SJSA1 (cell line): Measurements from ENCODE around the gene TNFAIP1. TPM values are rescaled to one million over a fixed set of nuclear protein-coding genes. Genes with fewer than 3 reads are reported as not detected.

ENCODE experiments used
- DNase-seq, 2 experiments: peaks; one replicate each; pipeline ENCODE4 v3.0.0-alpha.2; 2015 to 2020; ENCODE audit warnings: low spot score in 2 of 2, low read depth in 1 of 2
- H3K27ac ChIP-seq: fragments of 250-450 bp; sonication (Bioruptor Pico); 2 replicates; pipeline ENCODE4 v1.5.1; 2020; ENCODE audit warnings: mild to moderate bottlenecking, moderate library complexity
- H3K27me3 ChIP-seq: fragments of 250-450 bp; sonication (Bioruptor Pico); replicated peaks from 2 replicates; pipeline ENCODE4 v1.5.1; 2020; ENCODE audit warnings: mild to moderate bottlenecking, moderate library complexity
- H3K36me3 ChIP-seq: fragments of 250-450 bp; sonication (Bioruptor Pico); 2 replicates; pipeline ENCODE4 v1.5.1; 2020; ENCODE audit warnings: mild to moderate bottlenecking
- H3K4me1 ChIP-seq: fragments of 250-450 bp; sonication (Bioruptor Pico); replicated peaks from 2 replicates; pipeline ENCODE4 v1.6.1; 2021; ENCODE audit warnings: mild to moderate bottlenecking
- H3K4me3 ChIP-seq: fragments of 250-450 bp; sonication (Bioruptor Pico); 2 replicates; pipeline ENCODE4 v1.5.1; 2020; ENCODE audit warnings: mild to moderate bottlenecking
- H3K9me3 ChIP-seq: fragments of 250-450 bp; sonication (Bioruptor Pico); replicated peaks from 2 replicates; pipeline ENCODE4 v1.5.1; 2020; ENCODE audit warnings: mild to moderate bottlenecking
- total RNA-seq: library from RNA; depleted of rRNA; stranded (reverse); fragments of >200 nt; shearing (Covaris generic); gene quantifications from 2 replicates; pipeline ENCODE4 v1.2.3, GENCODE V29; 2014

TNFAIP1 gene
- total RNA-seq, 1 experiment from 2014 or later: 30.0 TPM

DNA sequence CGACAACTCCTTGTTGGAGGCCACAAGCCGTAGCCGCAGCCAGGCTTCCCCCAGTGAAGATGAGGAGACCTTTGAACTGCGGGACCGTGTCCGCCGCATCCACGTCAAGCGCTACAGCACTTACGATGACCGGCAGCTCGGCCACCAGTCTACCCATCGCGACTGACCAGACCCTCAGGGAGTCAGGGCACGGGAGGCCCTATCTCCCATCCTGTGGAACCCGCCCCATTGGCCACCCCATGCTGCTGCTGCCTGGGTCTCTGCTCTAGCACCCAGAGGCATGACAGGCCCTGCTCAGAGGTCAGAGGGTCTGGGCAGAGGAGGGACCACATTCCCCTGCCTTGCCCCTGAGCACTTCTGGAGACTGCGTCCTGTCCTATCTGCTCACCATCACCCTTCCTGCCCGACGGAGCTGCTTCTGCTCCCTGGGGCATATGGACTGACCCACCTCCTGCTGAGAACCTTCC is 8.9 kb downstream of the TNFAIP1 start:
- Histone ChIP-seq H3K9me3 (no peaks in the 10 kb centered on the region), H3K27me3 (no peaks in the 10 kb centered on the region), H3K27ac (no peak overlapping the region), H3K4me3 (no peak overlapping the region), H3K4me1 (peaks cover 15% of the 10 kb centered on the region), H3K36me3 (peaks cover 90% of the 10 kb centered on the region)
- no peak for DNase-seq

DNA sequence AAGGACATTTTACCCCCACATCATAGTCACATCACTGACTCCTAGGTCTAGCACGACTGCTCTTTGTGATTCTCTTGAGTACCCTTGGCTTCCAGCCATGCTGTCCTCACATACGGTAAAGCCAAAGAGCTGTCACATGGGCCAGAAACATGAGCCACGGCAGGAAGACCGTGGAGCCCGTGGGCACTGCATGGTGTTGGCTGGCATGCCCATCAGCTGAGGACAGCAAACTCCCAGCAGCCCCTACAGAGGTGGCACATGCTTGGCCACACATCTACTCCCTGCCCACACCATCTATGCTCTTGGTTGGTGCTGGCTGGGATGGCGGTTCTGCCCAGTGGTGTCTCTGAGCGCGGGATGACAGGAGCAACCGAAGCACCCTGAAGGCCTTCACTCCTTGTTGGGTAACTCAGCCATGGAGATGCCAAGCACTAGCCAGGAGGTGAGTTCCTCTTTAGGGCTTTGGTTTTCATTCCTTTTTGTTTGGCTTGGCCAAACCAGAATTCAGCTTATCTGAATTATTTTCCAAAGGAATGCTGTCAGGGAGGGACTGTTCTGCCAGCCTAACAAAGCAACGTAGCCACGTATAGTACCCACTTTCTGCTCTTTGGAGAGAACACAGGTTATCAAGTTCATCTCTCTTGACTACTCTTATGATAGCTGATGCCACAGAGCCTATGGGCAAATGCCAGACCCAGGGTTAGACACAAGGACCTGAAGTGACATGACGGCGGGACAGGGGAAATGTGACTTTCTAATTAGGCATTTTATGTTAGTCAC is 10.0 kb downstream of the TNFAIP1 start:
- no peak overlapping the region for H3K4me3 ChIP-seq
- H3K27ac ChIP-seq: no peak overlapping the region
- H3K27me3 ChIP-seq: no peaks in the 10 kb centered on the region
- H3K36me3 ChIP-seq: peaks cover 93% of the 10 kb centered on the region
- no peak for DNase-seq
- H3K4me1 ChIP-seq: peaks cover 15% of the 10 kb centered on the region
- no peaks in the 10 kb centered on the region for H3K9me3 ChIP-seq

DNA sequence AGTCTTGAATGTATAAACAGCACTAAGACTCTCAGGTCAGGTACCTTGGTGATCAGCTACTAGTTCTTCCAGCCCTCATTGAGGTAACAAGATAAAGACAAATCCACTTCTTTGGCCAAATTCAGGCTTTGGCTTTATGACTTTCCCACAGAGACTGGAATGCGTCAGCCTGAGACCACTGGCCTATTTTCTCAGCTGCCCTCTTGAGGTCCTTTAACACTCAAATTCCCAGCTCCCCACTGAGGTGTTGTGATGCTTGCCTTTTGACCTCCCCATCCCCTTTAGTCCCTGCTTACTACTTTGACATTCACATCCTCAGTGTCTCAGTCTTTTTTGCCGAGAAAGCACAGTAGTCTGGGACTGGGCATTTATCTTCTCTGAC is 10.6 kb downstream of the TNFAIP1 start:
- Histone ChIP-seq H3K27me3 (no peaks in the 10 kb centered on the region), H3K4me1 (peaks cover 15% of the 10 kb centered on the region), H3K27ac (no peak overlapping the region), H3K36me3 (peaks cover 93% of the 10 kb centered on the region), H3K9me3 (no peaks in the 10 kb centered on the region), H3K4me3 (no peak overlapping the region)
- no peak for DNase-seq

DNA sequence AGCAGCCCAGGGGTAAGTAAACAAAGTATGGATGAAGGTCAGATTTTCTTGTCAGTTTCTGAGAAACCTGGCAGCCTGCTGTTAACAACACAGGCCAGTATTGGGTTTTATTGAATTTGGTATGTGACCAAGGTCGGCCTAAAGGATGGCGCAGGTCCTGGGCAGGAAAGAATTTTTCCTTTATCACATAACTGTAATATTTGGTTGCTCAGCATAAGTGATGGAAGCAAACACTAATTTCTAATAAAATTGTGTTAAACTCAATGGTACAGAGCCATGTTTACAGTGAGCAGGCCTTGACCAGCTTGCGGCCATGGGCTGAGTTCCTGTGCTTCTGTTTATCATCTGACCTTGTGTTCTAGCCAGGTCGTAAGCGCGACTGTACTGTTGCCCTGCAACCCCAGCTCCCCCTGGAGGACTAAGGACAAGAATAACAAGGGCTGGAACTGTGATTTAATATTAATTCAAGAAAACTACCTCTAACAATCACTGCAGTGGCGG is 11.2 kb downstream of the TNFAIP1 start:
- peaks cover 15% of the 10 kb centered on the region for H3K4me1 ChIP-seq
- H3K27me3 ChIP-seq: no peaks in the 10 kb centered on the region
- H3K4me3 ChIP-seq: no peak overlapping the region
- peaks cover 93% of the 10 kb centered on the region for H3K36me3 ChIP-seq
- H3K9me3 ChIP-seq: no peaks in the 10 kb centered on the region
- H3K27ac ChIP-seq: no peak overlapping the region; the same call in 1 of the 2 replicates
- DNase-seq: no peak

DNA sequence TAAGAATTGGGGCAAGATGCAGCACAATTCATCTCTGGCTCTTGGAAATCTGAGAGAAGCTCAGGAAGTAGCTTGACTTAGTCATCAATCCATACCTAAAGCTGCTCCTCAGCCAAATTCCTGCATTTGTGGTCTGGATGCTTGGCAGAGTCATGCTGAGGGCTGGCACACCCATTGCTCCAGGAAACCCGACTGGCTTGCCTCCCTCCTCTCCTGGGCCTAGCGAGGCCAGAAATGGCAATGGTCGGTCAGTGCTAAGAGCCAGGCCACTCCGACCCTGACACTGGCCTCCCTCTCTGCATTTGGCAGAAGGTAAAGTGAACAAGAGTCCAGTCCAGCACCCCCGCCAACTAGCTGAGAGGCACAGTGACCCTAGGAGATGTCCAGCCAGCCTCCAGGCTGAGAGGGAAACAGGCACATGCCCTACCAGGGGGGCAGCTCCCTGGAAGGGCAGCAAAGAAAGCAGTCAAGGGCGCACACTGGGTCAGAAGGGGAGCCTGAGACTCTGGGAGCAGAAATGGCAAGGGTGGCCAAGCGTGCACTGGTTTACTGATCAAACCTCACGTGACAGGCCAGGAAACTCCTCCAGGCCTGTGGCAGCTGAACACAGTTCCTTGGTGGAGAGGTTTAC is 11.8 kb downstream of the TNFAIP1 start:
- peaks cover 90% of the 10 kb centered on the region for H3K36me3 ChIP-seq
- peaks cover 15% of the 10 kb centered on the region for H3K4me1 ChIP-seq
- no peaks in the 10 kb centered on the region for H3K27me3 ChIP-seq
- peak; percentile 24 to 59 for DNase-seq
- peak overlapping the region; percentile 22; the same call in 1 of the 2 replicates for H3K27ac ChIP-seq
- H3K4me3 ChIP-seq: no peak overlapping the region
- H3K9me3 ChIP-seq: no peaks in the 10 kb centered on the region

DNA sequence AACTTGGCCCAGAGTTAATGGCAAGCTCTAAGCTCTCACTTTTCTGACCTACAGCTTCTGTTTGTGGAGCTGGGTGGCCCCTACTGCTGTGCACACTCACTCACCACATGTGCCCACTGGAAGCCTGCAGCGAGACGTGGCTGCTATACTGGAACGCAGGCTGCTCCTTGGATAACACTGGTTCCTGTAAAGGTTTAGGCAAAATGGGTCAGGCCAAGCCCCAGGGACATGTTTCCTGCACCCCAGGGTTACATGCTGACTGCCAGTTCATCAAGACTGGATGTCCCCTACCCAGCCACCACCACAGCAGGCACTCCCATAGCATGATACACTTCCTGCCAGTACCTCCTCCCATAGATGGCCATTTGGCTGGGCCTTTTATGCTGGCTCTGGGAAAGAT is 13.4 kb downstream of the TNFAIP1 start:
- peaks cover 92% of the 10 kb centered on the region for H3K36me3 ChIP-seq
- no peaks in the 10 kb centered on the region for H3K9me3 ChIP-seq
- H3K27ac ChIP-seq: no peak overlapping the region
- DNase-seq: no peak
- no peaks in the 10 kb centered on the region for H3K27me3 ChIP-seq
- peaks cover 15% of the 10 kb centered on the region for H3K4me1 ChIP-seq
- H3K4me3 ChIP-seq: no peak overlapping the region

DNA sequence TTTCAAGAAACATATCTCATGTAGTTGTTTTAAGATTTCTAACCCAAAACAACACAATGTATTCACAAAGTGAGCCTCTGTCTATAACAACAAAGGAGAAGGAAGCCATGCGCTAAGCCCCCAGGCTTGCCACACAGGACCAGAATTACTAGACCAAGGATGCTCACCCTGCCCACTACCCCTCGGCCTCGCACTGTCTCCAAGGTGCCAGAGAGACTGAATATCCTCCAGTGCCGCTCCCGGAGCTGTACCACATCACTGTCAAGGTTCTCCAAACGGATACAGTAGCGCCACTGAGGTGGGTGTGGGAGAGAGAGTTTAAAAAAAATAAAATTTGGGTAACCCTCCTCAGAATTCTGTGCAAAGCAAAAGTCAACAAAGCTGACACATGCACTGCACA is 14.7 kb downstream of the TNFAIP1 start:
- H3K36me3 ChIP-seq: peaks cover 93% of the 10 kb centered on the region
- DNase-seq: no peak
- H3K4me3 ChIP-seq: no peak overlapping the region
- H3K4me1 ChIP-seq: peaks cover 15% of the 10 kb centered on the region
- no peaks in the 10 kb centered on the region for H3K27me3 ChIP-seq
- H3K9me3 ChIP-seq: no peaks in the 10 kb centered on the region
- H3K27ac ChIP-seq: no peak overlapping the region

DNA sequence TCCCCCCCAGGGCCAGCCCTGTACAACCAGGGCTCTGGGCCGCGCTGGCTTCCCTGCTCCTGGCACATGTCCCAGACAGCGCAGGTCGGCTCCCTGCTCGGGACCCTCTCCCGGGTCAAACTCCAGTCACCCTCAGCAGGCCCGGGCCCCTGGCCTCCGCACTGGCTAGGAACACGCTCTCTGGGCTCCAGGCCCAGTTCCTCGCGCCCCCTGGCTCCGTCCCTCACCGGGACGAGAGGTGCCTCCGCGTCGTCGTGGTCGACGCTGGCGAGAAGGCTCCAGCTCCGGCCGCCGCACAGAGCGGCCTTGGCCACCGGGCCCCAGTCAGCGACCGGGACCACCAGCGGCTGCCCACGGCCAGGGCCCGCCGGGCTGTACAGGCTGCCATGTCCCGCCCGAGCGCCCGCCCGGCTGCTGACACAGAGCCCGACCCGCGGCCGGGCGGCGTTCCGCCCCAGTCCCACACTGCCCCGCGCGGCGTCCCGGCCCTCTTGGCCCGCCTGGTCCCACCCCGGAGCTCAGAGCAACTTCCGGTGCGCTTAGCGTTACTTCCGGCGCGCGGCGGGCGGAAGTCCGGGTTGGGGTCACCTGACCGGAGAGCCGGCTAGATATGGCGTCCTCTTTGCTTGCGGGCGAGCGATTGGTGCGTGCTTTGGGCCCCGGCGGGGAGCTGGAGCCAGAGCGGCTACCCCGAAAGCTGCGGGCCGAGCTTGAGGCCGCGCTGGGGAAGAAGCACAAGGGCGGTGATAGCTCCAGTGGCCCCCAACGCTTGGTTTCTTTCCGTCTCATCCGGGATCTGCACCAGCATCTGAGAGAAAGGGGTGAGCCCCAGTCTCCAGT is 21.7 kb downstream of the TNFAIP1 start, which contains the start of gene POLDIP2:
TSS of gene POLDIP2 (minus strand) at position 467 of the 840 bp plus-strand sequence. CDS start at position 388, 79 bp downstream.
- Histone ChIP-seq H3K4me3 (peak within 1 kb of the TSS; percentile 95), H3K27ac (peak within 1 kb of the TSS; percentile 73), H3K9me3 (no peaks in the 10 kb centered on the region), H3K27me3 (no peaks in the 10 kb centered on the region), H3K4me1 (peaks cover 13% of the 10 kb centered on the region), H3K36me3 (peaks cover 80% of the 10 kb centered on the region)
- DNase-seq: peak; percentile 86 to 95

DNA sequence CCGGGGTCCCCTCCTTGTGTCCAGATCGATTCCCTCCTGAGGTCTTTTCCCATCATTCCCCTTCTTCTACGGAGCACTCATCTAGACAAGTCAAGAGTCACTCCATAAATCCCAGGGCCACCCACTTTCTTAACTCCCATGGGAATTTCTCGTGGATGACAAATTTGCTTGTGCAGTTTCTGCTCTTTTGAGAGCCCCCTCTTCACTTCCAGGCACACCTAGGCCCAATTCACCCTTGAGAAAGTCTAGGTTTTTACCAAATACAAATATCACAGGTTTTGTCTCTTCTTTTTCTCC is 22.3 kb downstream of the TNFAIP1 start:
- peak overlapping the region; percentile 73 for H3K27ac ChIP-seq
- peaks cover 13% of the 10 kb centered on the region for H3K4me1 ChIP-seq
- DNase-seq: no peak
- no peaks in the 10 kb centered on the region for H3K9me3 ChIP-seq
- peak overlapping the region; percentile 95 for H3K4me3 ChIP-seq
- peaks cover 74% of the 10 kb centered on the region for H3K36me3 ChIP-seq
- no peaks in the 10 kb centered on the region for H3K27me3 ChIP-seq

DNA sequence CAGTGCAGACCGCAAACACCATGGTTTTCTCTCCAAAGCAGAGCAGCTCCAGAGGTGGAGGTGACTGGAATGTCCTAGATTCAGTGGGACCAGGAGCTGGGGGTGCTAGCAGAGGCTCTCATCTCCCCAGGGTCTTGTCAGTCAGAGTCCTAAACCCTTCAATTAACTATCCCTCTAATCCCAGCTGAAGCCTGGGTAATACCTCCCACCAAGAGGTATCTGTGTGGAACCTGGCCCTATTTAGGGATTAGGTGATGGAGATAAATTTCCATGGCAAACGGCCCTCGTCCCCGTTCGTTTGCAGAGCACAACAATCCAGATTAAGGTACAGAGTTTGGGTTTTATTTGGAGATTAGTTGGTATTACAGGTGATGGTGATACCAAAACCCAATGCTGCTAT is 27.6 kb downstream of the TNFAIP1 start:
- Histone ChIP-seq H3K27ac (no peak overlapping the region), H3K4me3 (no peak overlapping the region), H3K36me3 (peaks cover 34% of the 10 kb centered on the region), H3K27me3 (no peaks in the 10 kb centered on the region), H3K9me3 (no peaks in the 10 kb centered on the region), H3K4me1 (peaks cover 3% of the 10 kb centered on the region; the same call in 1 of the 2 replicates)
- no peak for DNase-seq

DNA sequence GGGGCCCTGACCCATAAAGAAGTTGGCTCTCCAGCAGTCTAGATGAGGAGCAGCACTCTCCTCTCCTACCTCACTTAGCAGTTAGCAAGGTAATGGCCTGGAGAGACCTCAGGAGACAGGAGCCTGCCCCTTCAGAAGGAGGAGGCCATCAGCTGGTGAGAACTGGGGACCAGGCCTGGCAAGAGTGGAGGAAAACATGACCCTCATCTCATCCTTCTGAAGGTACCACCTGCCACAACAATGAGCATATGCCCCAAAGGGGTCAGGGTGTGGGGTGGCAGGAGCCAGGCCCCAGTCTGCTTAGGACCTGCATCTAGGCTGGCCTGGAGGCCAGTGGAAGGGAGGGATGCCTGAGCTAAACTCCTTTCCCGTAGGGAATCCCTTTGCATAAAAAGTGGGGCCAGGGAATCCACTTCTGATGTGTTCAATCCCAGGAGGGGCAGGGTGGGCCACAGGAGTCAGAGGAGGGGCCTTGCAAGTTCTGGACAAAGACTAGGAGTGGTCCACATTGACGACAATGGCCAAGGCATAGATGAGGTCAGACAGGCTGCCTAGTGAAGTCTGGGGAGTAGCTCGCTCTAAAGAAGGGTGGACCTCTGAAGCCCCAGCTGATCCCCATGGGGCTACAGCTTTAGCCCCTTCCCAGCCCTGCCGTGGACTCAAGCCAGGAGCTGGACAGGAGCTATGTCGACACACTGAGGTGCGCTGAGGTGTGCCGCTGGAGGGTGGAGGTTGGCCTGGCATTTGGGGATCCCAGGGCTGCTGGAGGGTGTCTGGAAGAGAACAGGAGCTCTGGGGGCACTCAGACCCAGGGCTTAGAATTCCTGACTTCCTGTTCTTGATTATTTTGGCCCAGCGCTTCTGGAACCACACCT is 28.5 kb downstream of the TNFAIP1 start:
- no peak overlapping the region for H3K4me3 ChIP-seq
- H3K9me3 ChIP-seq: no peaks in the 10 kb centered on the region
- H3K27me3 ChIP-seq: no peaks in the 10 kb centered on the region
- peaks cover 32% of the 10 kb centered on the region for H3K36me3 ChIP-seq
- H3K4me1 ChIP-seq: no peaks in the 10 kb centered on the region
- no peak for DNase-seq
- no peak overlapping the region for H3K27ac ChIP-seq

DNA sequence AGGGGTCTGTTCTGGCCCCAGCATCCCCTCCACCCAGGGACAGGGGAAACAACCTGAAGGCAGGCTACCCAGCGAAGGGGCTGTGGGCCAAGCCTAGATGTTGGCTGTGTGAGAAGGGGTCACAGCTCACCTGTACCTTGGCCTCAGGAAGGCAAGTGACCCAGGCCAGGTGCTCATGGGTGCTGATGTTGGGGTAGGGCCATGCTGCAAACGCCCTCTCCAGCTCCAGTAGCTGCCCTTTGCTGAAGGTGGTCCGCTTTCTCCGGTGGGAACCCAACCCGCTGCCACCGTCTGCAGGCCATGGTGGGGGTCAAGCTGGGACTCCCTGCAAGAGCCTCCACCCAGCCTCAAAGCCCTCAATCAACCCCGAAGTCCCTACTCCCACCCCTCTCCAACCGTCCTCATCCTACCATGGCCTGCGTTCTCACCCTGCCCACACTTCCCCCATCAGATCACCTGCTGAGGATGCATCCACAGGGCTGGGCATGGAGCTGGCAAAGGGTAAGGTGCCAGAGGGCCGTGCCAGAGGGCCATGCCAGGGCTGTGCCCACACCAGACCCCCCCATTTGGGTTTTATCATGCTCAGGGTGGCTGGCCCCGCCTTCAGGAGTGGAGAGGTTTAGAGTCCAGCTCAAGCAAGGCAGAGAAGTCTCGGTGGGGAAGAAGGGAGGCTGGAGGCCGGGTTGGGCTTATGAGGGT is 29.3 kb downstream of the TNFAIP1 start, which contains the start of gene SEBOX:
TSS of gene SEBOX (minus strand) at position 535 of the 699 bp plus-strand sequence. CDS start at position 487, 48 bp downstream.
- DNase-seq: no peak
- Histone ChIP-seq H3K4me3 (no peak within 1 kb of the TSS), H3K27me3 (no peaks in the 10 kb centered on the region), H3K9me3 (no peaks in the 10 kb centered on the region), H3K36me3 (peaks cover 24% of the 10 kb centered on the region), H3K27ac (no peak within 1 kb of the TSS), H3K4me1 (no peaks in the 10 kb centered on the region)
